HepG2 (cell line): ENCODE results near the gene TOB1. TPM values are rescaled to one million over a fixed set of nuclear protein-coding genes. Genes with fewer than 3 reads are reported as not detected.
A peak's percentile ranks its signal among the peaks of the same experiment; 100 is the strongest.

Source experiments
- DMTF1 ChIP-seq: sonication (generic); formaldehyde crosslinking; IDR thresholded peaks from 2 replicates; pipeline ENCODE4 v1.4.0; 2020; ENCODE audit warnings: mild to moderate bottlenecking, missing genetic modification reagents
- ESRRA ChIP-seq: sonication (generic); formaldehyde crosslinking; IDR thresholded peaks from 2 replicates; pipeline ENCODE4 v1.5.1; 2020; ENCODE audit warnings: mild to moderate bottlenecking, low read depth, missing genetic modification reagents
- FIP1L1 ChIP-seq: fragments of 200-400 bp; formaldehyde crosslinking; IDR thresholded peaks from 2 replicates; pipeline ENCODE4 v1.6.1; 2018; ENCODE audit warnings: low read depth, mild to moderate bottlenecking, low read length, moderate library complexity, borderline replicate concordance; ENCODE audit not compliant: insufficient read depth
- GATAD1 ChIP-seq: IDR thresholded peaks from 2 replicates; pipeline ENCODE4 v1.6.1; 2016; ENCODE audit warnings: missing genetic modification reagents, missing compliant biosample characterization
- GTF2F1 ChIP-seq: fragments of 150-350 bp; IDR thresholded peaks from 2 replicates; pipeline ENCODE4 v1.6.1; 2014; ENCODE audit warnings: low read length
- HMG20A ChIP-seq: IDR thresholded peaks from 2 replicates; pipeline ENCODE4 v1.6.1; 2016; ENCODE audit warnings: borderline replicate concordance
- KLF12 ChIP-seq: sonication (generic); formaldehyde crosslinking; IDR thresholded peaks from 2 replicates; pipeline ENCODE4 v1.4.0; 2020; ENCODE audit warnings: missing genetic modification reagents, borderline replicate concordance
- MIER3 ChIP-seq: IDR thresholded peaks from 2 replicates; pipeline ENCODE4 v1.6.1; 2016; ENCODE audit warnings: missing compliant biosample characterization, borderline replicate concordance
- NFYC ChIP-seq: IDR thresholded peaks from 2 replicates; pipeline ENCODE4 v1.6.1; 2016; ENCODE audit warnings: missing genetic modification reagents, missing compliant biosample characterization
- NONO ChIP-seq, 2 experiments: fragments of 450-650 bp in 1 of 2; sonication (generic) in 1 of 2; formaldehyde crosslinking in 1 of 2; IDR thresholded peaks in 1 of 2; conservative IDR thresholded peaks in 1 of 2; 2 replicates each; pipeline versions ENCODE4 v1.6.1 to v1.8.0; 2017 to 2022; ENCODE audit warnings: mild to moderate bottlenecking in 1 of 2, missing genetic modification reagents in 1 of 2, moderate library complexity in 1 of 2
- PHF20 ChIP-seq: sonication (generic); formaldehyde crosslinking; IDR thresholded peaks from 2 replicates; pipeline ENCODE4 v1.5.0; 2020; ENCODE audit warnings: mild to moderate bottlenecking, missing genetic modification reagents
- ZFP36 ChIP-seq: fragments of 150-350 bp; IDR thresholded peaks from 2 replicates; pipeline ENCODE4 v1.6.1; 2018; ENCODE audit warnings: borderline replicate concordance, low read length, low read depth; ENCODE audit not compliant: partially characterized antibody
- ZMYM4 ChIP-seq: sonication (generic); formaldehyde crosslinking; IDR thresholded peaks from 2 replicates; pipeline ENCODE4 v1.8.1; 2023; ENCODE audit warnings: mild to moderate bottlenecking, missing genetic modification reagents
- ZNF180 ChIP-seq: sonication (generic); formaldehyde crosslinking; IDR thresholded peaks from 2 replicates; pipeline ENCODE4 v1.4.0; 2020; ENCODE audit warnings: low read depth, missing genetic modification reagents, borderline replicate concordance
- ZNF251 ChIP-seq: sonication (generic); formaldehyde crosslinking; IDR thresholded peaks from 2 replicates; pipeline ENCODE4 v1.9.0; 2021; ENCODE audit warnings: mild to moderate bottlenecking, missing genetic modification reagents
- ZNF296 ChIP-seq: sonication (generic); formaldehyde crosslinking; conservative IDR thresholded peaks from 2 replicates; pipeline ENCODE4 v1.5.0; 2020; ENCODE audit warnings: mild to moderate bottlenecking, missing genetic modification reagents
- ZNF383 ChIP-seq: sonication (generic); formaldehyde crosslinking; IDR thresholded peaks from 2 replicates; pipeline ENCODE4 v1.4.0; 2020; ENCODE audit warnings: missing genetic modification reagents, mild to moderate bottlenecking, borderline replicate concordance
- ZNF607 ChIP-seq: sonication (generic); formaldehyde crosslinking; IDR thresholded peaks from 2 replicates; pipeline ENCODE4 v1.5.1; 2020; ENCODE audit warnings: missing genetic modification reagents, mild to moderate bottlenecking, borderline replicate concordance
- ZNF609 ChIP-seq: sonication (generic); formaldehyde crosslinking; IDR thresholded peaks from 2 replicates; pipeline ENCODE4 v1.4.0; 2020; ENCODE audit warnings: mild to moderate bottlenecking, missing genetic modification reagents, borderline replicate concordance
- ZNF780A ChIP-seq: sonication (generic); formaldehyde crosslinking; IDR thresholded peaks from 2 replicates; pipeline ENCODE4 v1.8.0; 2022; ENCODE audit warnings: mild to moderate bottlenecking, missing genetic modification reagents, moderate library complexity
- ZNF790 ChIP-seq: sonication (generic); formaldehyde crosslinking; IDR thresholded peaks from 2 replicates; pipeline ENCODE4 v1.8.0; 2022; ENCODE audit warnings: missing genetic modification reagents, mild to moderate bottlenecking, borderline replicate concordance
- ZNF816 ChIP-seq: sonication (generic); formaldehyde crosslinking; IDR thresholded peaks from 2 replicates; pipeline ENCODE4 v1.8.0; 2022; ENCODE audit warnings: missing genetic modification reagents, mild to moderate bottlenecking, borderline replicate concordance
- polyA plus RNA-seq, 8 experiments: library from polyadenylated mRNA; depleted of rRNA in 3 of 8; stranded (reverse) in 7 of 8; unstranded in 1 of 8; fragments of >200 nt; fragmentation: Illumina TruSeq in 4 of 8; extraction: Trizol in 4 of 8; gene quantifications; 2 replicates each; pipeline versions ENCODE4 v1.2.1 to v1.2.3, GENCODE V29; 2011 to 2016; ENCODE audit warnings: low read depth in 4 of 8, missing spikeins in 1 of 8, mixed read lengths in 1 of 8; ENCODE audit not compliant: insufficient read depth in 1 of 8
- total RNA-seq, 5 experiments: library from RNA; depleted of rRNA; stranded (reverse); fragments of >200 nt; fragmentation: Illumina TruSeq; extraction: Trizol; gene quantifications; 2 replicates each; pipeline ENCODE4 v1.2.3, GENCODE V29; 2016; ENCODE audit warnings: low read depth in 1 of 5

TOB1 gene
- total and polyA plus RNA-seq, 2 of the 13 experiments (the other 11 are each of a cell fraction or from before 2014, with no cell fraction given) = 21.9 to 57.7 TPM

GRCh38 chr17:50909765-50910605 is 43.8 kb upstream of the TOB1 start (continued):
- TF ChIP-seq ZNF609 (CRISPR knock-in tag) (peak; percentile 80), ZFP36 (no peak), GTF2F1 (no peak), DMTF1 (peak; percentile 90; the same call in 1 of the 2 replicates), ZNF383 (no peak; the same call in none of the 2 replicates), KLF12 (CRISPR knock-in tag) (no peak; the same call in 1 of the 2 replicates), ZNF180 (no peak), ZNF251 (0 out of 2 replicates have a peak, but pooled peaks have one; percentile 45), ZNF296 (CRISPR knock-in tag) (peak; percentile 57), ESRRA (CRISPR knock-in tag) (no peak), ZMYM4 (CRISPR knock-in tag) (no peak), ZNF816 (CRISPR knock-in tag) (peak; percentile 24; the same call in 1 of the 2 replicates), MIER3 (peak; percentile 77; the same call in 1 of the 2 replicates), ZNF790 (CRISPR knock-in tag) (no peak), NONO (IDR thresholded peaks at IDR 0.05) (no peak), NONO (CRISPR knock-in tag; conservative IDR thresholded peaks at IDR 0.05) (peak; percentile 90), ZNF607 (peak; percentile 83), PHF20 (CRISPR knock-in tag) (no peak), NFYC (CRISPR knock-in tag) (peak; percentile 30; the same call in 1 of the 2 replicates), HMG20A (CRISPR knock-in tag) (peak; percentile 77; the same call in 1 of the 2 replicates), ZNF780A (CRISPR knock-in tag) (no peak), GATAD1 (CRISPR knock-in tag) (peak; percentile 61), FIP1L1 (no peak)
